ENCODE results near the gene LRRC42.

- TF ChIP-seq ZFP37 (tag by site-specific recombination; IDR thresholded peaks at IDR 0.05) (no peak), YY1 (tag by site-specific recombination; IDR thresholded peaks at IDR 0.05) (no peak)
Observed at GRCh38 chr1:53971718-53972117, 25.6 kb downstream of the LRRC42 start.
